GM21717 (cell line): ENCODE data around the gene TNIK.

Source experiments
- ATAC-seq: cut with Tn5 transposase; IDR thresholded peaks from one replicate; pipeline ENCODE4 v1.9.1; 2021; ENCODE audit warnings: mild to moderate bottlenecking, moderate library complexity; ENCODE audit not compliant: unreplicated experiment

TNIK gene

DNA sequence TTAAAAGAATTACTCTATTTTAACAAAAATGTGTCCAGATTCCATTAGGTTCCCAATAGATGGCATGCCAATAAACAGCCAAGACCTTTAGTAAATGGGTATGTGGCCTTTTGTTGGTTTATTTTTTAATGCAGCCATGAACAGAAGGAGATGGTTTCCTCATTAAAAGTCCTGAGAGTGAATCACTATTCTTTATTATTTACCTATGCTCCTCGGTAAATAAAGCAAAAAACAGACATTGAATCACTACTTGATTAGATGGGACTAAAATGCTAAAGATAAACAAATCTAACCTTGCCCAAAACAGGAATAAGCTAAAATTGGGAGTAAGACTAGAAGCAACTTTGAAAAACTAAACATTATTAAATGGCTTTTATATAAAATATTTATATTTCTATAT is 94.2 kb downstream of the TNIK start:
- no peak for ATAC-seq

DNA sequence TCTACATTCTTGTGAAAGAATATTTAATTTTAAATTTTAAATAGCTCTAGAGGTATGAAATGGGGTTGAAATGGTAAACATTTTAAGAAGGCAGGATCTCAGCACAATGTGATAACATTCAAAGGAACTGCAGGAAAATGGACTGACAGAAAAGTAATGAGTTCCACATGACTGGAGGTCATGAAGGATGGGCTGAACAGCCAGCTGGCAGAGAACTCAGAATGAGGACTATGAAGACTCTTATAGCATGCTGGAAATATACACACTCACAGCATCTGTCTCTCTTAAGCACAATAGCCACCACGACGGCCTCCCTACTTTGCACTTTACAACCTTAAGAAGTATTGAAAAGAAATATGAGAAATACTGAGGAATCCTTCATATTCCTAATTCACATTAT is 94.7 kb downstream of the TNIK start:
- no peak for ATAC-seq

DNA sequence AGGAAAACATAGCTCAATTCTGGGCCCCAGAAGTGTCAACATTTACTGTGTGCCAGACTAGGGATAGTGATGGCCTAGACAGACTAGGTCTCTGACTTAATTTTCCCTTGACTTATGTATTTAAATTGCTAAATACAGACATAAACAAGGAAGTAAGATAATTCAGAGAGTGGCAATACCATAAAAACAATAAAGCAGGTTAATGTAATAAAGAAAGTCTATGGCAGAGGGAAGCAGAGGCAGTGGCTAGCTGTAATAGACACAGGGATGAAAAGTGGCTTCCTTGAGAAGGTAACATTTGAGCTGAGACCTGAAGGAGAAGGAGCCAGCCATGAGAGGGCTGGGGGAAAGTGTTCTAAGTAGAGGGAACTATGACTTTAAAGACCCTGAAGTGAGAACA is 95.7 kb downstream of the TNIK start:
- no peak for ATAC-seq

DNA sequence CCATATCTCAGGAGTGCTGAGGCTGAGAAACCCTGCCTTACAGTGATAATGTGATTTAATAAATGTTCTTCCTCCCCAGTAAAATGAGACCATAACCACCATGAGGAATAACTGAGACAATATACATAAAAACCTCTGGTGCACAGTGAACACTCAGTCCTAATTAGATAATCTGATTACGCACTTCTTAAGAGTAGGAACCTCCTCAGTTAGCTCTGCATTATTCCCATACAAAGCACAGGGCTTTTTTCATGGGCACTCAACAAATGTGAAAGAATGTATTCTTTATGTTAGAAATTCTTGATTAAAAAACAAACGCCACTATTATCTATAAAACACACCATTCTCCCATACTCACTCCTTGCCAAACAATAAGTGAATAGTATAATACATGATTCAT is 97.0 kb downstream of the TNIK start:
- ATAC-seq: no peak

DNA sequence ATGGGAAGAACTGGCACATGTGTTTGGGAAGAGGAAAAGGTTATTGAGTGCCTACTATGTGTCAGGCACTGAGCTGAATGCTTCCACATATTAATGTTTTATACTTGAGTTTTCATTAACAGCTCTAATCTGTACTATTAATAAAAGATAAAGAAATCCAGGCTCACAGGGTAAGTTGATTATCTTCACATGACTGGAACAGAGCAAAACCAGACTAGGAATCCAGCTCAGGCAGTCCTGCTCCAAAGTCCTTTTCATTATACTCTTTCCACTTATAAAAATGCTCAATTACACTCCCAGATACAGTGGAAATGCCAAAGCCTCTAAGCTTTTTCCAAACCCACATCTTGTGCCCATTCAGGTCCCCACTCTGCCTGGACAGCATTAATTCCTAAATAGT is 97.6 kb downstream of the TNIK start:
- ATAC-seq: no peak

DNA sequence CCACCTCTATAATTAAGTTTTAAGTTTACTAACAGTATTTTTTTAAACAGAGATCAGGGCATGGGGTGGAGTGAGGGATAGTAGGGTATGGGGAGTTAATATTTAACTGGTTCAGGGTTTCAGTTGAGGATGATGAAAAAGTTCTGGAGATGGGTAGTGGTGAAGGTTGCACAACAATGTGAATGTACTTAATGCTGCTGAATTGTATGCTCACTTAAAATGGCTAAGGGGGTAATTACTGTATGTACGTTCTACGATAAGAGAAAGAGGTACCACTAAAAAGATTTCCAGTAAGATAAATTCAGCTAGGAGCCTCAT is 101.4 kb downstream of the TNIK start:
- ATAC-seq: no peak

DNA sequence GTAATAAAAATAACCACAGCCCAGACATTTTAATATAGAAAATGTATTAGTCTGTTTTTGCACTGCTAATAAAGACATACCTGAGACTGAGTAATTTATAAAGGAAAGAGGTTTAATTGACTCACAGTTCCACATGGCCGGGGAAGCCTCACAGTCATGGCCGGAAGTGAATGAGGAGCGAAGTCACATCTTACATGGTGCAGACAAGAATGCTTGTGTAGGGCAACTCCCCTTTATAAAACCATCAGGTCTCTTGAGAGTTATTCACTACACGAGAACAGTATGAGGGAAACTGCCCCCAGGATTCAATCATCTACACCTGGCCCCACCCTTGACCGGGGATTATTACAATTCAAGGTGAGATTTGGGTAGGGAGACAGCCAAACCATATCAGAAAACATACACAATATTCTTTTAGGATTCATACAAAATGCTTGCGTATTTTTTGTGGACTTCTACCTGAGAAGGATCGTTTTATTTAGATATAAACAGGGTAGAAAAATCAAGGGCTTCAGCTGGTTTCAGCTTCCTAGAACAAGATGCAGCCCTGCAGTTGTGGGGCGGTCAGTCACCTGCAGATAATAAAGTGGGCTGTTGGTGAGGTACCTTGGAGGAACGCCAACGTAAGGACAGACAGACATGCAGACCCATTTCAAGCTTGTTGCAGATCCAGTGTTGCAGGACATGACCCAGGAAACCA is 101.9 kb downstream of the TNIK start:
- ATAC-seq: no peak

DNA sequence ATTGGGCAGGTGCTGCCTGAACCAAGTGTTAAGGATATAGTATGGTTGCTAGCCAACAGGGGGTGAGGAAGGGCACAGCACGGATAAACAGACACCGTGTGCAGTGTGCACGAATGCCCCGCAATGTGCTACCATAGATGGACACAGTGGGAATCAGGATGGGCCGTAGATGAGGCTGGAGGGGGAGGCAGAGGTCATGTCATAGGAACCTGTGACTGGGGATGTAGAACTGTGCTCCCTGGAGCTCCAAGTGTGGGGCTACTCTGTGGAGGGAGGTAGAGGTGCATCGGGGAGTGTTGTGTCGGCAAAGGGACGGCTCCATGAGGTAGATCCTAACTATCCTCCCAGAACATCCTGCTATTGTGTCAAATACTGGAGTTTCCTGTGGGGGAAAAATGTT is 102.5 kb downstream of the TNIK start:
- no peak for ATAC-seq

DNA sequence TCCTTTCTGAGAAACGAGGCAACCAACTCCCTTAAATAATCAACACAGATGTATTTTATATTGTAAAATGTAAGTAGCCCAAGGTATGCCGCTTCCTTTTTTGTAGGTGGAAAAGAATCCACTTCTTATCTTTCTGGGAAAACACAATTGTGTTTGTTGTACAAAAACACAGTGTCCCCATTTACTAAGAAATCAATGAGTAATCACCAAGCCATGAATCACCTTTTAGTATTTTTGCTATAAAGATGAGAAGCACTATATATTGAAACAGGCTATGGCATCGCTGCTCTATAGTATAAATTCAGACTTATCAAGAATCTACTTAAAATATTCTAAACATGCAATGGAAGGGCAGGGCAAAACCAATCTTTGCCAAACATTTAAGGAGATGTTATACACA is 104.0 kb downstream of the TNIK start:
- ATAC-seq: no peak

DNA sequence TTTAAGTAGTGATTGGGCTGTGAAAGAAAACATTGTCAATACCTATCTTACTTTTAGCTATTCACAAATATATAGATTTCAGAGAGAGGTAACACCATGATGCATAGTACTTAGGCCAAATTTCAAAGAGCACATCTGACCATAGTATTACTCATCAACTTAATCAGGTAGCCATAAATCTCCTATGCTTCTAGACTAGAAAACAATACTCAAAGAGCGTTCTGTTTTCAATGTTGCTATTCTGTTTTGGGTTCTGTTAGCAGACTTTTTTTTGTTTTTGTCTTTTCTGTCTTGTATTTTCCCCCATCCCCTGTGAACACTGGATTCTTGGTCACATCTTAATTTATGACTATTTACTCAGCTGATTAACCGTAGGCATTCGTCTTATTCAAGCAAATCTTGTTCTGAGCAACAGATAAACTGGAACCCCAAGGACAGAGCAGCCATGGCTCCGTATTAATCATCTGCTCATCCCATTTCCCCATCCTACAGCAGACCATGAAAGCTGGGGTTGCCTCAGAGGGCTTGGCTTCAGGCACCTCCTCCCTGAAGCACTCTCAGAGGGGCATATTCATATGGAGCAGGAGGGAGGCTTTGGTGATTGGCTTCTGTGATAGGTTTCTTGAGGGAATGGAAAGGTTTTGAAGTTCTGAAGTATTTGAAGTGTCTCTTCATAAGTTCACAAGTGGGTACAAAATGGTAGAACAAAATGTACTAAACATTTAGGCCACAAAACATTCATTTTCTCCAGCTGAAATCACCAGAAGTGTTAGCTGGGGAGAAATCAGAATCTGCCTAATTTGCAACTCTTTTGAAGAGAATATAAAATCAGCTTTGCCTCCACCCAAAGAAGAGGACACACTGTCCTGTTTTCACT is 105.3 kb downstream of the TNIK start:
- no peak for ATAC-seq

DNA sequence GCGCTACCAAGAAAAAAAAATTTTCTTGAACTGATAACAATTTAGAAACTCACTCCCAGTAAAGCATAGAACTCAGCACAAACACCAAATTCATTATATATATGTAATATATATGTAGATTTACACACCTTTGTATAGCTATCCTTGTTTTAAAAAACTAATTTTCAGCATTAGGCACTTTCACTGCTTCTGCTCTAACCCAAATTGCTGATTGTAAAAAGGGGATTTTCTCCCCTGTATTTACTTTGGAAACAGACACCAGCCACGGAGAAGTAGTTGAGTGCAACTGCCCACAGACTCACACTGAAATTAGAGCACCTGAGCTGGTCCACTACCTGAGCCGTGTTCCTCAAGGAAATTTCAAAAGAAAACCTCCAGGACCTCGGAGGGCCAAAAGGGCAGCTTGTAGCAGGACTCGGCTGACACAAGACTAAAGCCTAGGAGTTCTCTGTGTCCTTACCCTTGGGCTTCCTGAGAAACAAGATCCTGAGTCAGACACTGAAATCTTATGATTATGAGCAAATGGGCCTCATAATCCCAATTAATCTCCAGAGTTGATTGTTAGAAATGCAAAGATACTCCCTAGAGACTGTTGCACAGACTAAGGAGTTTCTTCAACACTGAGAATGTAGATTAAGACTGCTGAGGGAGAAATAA is 106.0 kb downstream of the TNIK start:
- no peak for ATAC-seq

DNA sequence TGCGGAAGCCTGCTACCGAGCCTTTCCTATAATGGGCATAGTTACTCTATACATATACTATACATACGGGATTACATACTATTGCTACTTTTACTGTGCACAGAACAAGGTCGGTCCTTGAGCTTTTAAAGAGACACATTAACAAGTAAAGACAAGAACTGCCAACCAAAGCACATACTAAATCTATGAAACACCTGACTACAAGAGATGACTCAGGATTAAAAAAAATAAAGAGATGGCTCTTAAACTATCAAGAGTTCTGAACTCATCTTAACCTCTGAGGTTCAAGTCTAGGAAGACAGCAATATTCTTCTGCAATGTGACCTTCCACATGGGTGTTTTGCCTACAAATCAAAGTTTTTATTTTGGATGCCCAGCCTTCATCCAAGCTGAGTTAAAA is 106.8 kb downstream of the TNIK start:
- no peak for ATAC-seq

DNA sequence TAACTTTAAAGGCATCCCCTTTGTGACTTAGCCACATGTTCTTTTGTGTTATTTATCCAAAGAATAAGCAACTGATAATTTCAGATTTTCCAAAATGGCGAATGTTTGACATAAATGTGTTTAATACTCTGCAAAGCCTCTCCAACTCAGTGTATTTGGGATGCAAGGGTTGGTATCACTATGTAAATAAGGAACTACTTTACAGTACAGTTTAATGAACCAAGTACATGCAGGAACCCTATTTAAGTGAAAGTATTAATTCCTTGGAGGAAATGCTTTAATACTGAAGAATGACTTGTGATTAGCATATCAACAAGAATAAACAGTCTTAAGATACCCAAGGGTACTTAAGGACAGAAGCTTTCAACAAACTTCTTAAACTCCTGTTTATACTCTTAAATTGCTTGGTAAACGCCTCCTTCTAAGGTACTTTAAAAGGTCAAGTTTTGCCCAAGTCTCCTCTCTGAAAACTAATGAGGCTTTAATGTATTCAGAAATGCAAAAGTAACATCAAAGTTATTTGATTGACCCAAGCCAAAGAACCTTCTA is 107.7 kb downstream of the TNIK start:
- no peak for ATAC-seq

DNA sequence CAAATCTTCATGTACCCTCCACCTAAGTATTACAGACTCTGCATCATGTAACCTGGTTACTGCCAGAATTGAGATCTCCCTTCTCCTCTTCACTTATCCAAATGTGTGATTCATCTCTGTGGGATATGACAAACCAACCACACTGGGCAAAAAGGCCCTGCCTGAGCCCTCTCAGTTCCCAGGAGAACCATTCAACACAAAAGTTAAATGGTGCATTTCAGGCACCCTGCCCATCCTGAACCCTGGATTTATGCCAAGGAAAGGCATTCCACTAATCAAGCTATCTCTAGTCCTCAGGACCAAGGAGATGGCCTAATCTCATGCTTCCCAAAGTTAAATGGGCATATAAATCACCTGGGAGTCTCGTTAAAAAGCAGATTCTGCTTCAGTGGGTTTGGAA is 108.5 kb downstream of the TNIK start:
- no peak for ATAC-seq

DNA sequence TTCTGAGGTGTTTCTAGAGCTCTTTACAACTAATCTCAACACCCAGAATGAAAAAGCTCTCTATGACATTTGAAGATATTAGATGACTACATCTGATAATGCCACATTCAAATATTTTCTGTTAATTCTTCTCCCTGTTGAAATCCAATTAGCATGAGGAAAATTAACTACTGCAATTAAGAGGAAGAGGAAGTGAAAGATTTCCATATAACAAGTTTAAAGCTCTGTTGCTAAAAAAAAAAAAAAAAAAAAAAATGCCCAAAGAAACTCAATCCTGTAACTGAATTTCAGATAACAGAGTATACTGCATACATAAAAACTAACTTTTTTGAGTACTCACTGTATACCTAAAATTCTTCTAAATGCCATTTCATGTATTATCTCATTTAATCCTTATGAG is 109.8 kb downstream of the TNIK start:
- no peak for ATAC-seq

DNA sequence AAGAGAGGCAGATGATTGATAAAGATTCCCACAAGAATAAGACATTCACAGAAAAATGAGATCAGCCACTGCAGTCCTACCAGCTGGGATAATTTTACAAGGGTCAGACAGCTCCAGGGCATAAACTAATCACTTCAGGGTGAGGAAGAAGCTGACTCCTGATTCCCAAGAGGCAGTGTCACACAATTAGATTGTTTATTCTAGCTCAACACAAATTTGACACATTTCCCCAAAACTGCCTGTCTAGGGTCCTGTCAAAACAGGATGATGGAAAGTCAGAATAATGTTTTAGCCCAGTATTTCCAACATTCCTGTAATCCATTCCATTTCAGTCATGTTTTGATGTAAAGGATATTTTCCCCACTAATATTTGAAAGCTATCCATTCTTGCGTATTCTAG is 110.8 kb downstream of the TNIK start:
- no peak for ATAC-seq

DNA sequence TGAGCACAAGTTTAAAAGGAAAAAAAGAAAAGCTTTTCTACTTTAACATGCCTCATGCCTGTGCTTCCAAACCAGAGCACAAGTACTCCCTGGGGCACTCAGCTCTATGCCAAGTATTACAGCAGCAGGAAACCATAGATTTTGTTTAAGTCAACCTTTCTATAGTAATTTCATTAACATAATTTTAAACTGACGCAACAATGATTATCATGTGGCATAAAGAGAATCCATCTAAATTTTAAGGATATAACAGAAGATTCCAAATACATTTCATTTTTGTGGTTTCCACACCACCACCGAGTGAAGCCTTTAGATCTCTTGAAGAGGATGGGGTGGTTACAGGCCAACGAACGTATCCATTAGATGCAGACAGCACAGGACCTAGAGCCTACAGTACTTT is 112.1 kb downstream of the TNIK start:
- peak; percentile 12 for ATAC-seq

DNA sequence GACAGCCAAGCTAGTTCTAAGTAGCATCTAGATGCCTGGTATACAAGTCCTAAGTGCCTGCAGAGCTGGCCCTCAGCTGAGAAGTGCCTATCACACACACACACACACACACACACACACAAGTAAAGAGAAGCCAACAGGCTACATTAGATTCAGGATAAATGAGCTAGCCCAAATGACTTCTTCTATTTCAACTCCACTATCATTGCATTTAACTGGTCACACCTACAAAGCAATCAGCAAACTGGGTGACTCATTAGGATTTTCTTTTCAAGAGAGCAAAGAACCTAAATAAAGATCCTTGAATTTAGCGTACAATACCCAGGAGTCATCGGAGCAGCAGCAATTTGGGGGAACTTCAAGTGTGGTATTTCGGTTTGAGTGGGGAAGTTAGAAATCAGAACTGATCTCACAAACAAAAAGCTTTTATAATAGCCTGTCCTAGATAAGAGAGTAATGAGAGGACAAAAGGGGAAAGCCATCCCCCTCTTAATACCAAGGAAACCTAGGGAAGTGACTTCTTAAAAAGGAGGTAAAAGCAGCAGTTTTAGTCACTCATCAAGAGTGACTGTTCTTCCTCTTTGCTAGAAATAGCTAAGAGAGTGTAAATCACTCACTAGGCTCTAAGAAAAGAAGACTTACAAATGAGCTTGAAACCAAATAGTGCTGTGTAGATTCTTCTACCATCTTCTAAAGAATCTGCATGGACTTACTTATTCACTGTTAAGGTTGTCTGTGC is 112.7 kb downstream of the TNIK start:
- ATAC-seq: peak; percentile 73

DNA sequence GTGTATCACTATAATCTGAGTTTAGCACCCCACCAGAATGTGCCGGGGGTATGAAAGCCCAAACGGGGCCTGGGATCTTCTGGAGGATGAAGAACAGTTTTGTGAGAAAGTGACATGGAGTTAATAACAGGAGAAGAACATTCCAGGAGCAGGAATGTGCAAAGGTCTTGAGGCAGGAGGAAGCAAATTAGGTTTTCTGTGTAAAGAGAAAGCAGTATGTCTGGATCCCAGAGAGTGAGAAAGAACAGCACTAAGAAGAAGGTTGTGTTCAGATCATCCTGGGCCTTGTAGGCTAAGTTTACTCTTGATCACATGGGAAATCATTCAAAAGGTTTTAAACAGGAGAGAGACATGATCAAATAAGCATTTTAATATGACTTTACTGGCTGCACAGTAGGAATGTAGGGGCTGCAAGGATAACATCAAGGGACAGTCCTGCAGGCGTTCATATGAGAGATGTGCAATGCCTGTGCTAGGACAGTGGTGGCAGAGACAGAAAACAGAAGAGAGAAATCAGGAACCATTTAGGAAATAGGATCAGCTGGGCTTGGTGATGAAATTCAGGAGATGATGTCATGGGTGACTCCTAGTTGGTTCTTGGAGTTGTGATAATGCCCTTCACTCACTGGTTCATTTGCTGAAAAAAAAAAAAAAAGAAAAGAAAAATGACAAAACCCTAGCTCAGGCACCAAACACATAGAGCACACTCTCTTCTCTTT is 113.5 kb downstream of the TNIK start:
- ATAC-seq: peak; percentile 9

DNA sequence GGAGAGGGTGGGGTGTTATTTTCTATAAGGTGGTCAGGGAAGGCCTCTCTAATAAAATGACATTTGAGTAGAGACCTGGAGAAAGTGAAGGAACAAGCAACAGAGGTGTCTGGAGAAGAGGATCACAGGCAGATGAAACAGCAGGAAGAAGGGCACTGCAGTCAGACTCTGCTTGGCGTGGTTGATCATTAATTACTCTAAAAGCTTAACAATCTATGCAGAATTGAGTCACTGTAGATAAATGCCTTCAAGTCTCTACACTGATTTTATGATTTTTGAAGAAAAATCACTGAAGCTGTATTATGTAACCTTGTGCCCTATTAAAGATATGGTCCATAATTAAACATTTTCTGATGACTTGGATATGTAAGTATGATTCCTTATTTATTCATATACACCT is 114.2 kb downstream of the TNIK start:
- ATAC-seq: no peak
